IPS DF 19.7 (cell line): ENCODE results near the gene ASB13.

Experiments used
- DNase-seq: peaks from one replicate; pipeline ENCODE4 v3.0.0-alpha.2; 2013; ENCODE audit warnings: low read depth, low spot score

The ASB13 gene

DNA sequence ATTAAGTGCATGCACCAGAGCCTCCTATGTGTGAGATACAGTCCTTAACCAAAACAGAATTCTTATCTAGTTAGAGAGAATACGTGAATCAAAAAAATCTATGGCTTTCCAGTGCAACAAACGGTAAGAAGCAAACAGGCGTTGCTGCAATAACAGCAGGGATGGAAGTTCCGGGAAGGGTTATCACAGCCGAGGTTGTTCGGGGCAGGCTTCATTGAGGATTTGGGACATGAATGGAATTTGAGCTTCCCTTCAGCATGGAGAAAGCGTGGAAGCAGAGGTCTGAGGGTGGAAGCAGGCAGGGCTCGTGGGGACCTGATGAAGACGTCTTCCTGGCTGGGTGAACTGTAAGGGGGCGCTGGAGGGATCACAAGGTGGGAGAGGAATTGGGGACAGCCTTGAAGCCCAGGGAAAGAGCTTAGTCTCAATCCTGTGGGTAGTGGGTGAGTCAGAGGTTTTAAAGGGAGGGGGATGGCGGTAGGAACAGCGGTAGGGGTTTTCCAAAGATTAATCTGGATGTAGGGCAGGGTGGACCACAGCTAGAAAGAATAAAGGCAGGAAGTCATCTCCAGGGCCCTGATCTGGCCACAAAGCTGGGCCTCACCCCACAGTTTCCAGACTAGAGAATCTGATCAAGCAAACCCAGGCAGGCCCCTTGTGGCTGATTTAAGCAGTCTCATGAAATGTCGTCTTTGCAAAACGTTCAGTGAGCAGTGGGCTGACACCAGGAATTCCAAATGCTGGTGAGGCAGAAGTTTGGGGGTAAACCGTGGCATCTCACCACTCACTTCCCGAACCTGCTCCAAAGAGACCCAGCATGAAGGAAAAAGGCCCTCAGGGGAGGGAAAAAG is 76.5 kb downstream of the ASB13 start:
- DNase-seq = no peak

DNA sequence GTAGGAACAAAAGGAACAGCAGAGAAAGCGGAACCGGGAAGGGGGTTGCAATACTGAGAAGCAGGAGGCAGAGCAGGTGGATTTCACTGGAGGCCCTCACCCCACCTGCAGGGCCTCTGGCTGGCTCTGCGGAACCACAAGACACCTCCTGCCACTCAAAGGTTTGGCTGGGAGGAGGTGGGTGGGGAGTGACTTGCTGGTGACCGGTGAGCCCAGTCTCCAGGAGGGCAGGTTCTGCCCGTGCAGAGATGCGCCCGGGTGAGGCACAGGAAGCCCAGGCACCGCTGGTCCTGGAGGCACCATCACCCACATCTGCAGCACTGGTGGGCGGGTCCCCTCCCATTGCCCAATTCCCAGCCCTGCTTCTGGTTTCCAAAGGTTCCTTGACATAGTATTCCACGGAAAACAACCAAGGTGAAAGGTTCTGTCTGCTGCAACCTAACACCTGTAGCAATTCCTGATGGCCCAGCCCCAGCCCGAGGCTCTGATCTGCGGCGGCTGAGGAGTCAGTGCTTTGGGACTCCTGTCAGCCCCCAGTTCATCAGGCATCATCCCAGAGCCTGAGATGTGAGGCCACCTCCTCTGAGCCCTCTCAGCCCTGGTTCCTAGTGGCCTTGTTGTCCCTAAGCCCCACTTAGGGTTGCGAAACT is 77.3 kb downstream of the ASB13 start:
- no peak for DNase-seq
